ENCODE results near the gene DCXR. TPM values are rescaled to one million over a fixed set of nuclear protein-coding genes. Genes with fewer than 3 reads are reported as not detected.

The DCXR gene
- total and polyA plus RNA-seq, 2 of the 13 experiments (the other 11 are each of a cell fraction or from before 2014, with no cell fraction given) = 287 to 311 TPM

DNA sequence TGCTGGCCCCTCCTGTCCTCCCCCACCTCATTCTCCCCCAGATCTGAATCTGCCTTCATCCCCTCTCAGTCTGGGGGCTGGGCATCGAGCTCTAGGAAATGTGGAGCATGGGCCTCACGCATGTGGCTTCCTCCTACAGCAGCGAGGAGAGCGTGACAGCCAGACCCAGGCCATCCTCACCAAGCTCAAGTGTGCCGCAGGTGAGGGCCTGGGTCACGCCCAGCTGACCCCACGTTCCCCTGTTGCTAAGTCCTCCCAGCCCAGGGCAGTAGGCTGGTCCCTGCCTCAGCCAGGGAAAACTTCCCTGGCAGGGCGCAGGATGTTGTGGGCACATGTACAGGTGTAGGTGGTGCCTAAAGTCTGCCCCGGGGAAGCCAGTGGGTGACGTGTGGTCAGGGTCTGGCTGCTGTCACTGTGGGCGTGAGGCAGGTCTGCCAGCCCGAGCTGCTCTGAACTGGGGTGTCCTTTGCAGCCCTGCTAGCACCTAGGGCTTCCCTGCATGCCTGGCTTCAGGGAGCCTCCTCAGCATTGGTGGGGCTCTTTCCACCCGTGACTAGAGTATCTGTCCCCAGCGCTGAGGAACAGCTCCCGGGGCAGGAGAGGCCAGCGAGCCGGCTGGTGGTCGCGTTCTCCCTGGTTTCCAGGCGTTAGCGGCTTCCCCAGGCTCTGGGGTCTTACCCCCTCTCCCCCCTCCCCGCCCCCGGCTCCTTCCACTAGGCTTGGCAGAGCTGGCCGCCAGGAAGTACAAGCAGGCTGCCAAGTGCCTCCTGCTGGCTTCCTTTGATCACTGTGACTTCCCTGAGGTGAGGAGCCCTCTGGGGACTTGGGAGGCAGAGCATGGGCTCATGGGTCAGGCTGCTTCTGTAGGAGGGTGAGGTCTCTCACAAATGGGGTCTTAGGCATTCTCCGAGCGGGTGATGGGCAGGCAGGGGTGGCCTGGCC is 17.8 kb upstream of the DCXR start:
- DNase-seq (ENCODE audit: low spot score) (no peak), ATAC-seq (no peak), FAIRE-seq (no peak)
- peak overlapping the region; percentile 91 for H3K27ac ChIP-seq (ENCODE audit: extremely low read length, insufficient read depth, low read length)
- no TSS peak for BruUV-seq (replicated peaks)
- peaks cover 31 to 47% of the 10 kb centered on the region in 2 experiments for H3K36me3 ChIP-seq (replicated peaks in 1 of 2; ENCODE audit: control insufficient read depth in 1 of 2, insufficient read depth in 2 of 2, low read length in 2 of 2)
- H3K27me3 ChIP-seq (ENCODE audit: control insufficient read depth in 1 of 2, insufficient read depth in 2 of 2, low read length in 2 of 2) = no peaks in the 10 kb centered on the region; a peak in 2 of 5 replicates
- no peak overlapping the region for H3K4me3 ChIP-seq (replicated peaks in 1 of 3; ENCODE audit: insufficient read depth in 1 of 3, low read depth in 2 of 3, low read length in 3 of 3)
- no peaks in the 10 kb centered on the region; the same call in 1 of the 2 replicates for H4K20me1 ChIP-seq (ENCODE audit: insufficient read depth, low read length)
- ChIA-PET CTCF (ENCODE audit: low intra/inter-chr PET ratio, low total read pairs) (no interaction called here), POLR2A (interaction anchor here (1.6 to 3.1 kb wide), 3 partner anchors 8 to 18 kb away, joined by 3 to 28 read pairs (median 14); partner anchors contain the start of genes DCXR and DUS1L)
- WGBS (ENCODE audit: low lambda C conversion rate) = 92% methylated on average over 19 of the region's 26 CpGs
- no peak overlapping the region for H3K9ac ChIP-seq (ENCODE audit: insufficient read depth, low read depth, low read length)
- H3K4me2 ChIP-seq (ENCODE audit: low read depth, low read length) = no peak overlapping the region
- H3K4me1 ChIP-seq (ENCODE audit: insufficient read depth, low read length) = peaks cover 52% of the 10 kb centered on the region
- no peaks in the 10 kb centered on the region for H3K9me3 ChIP-seq (ENCODE audit: low read length)
- peaks cover 26% of the 10 kb centered on the region for H3K79me2 ChIP-seq (ENCODE audit: insufficient read depth, low read length)
- intact Hi-C loops (cut with micrococcal nuclease; ENCODE audit: unreplicated experiment) = no loop called here
- in situ Hi-C loops (cut with HindIII; ENCODE audit: extremely low pct_ligation_motif_present, low pct_unique_long_range_greater_than_20kb) = no loop called here
- H2AFZ ChIP-seq (ENCODE audit: low read length) = no peak overlapping the region
- TF ChIP-seq RAD21 (CRISPR knock-in tag; IDR thresholded peaks at IDR 0.05) = no peak
- no peak for TF ChIP-seq CBFB (CRISPR knock-in tag; IDR thresholded peaks at IDR 0.05)
- TF ChIP-seq, protein P1, sequence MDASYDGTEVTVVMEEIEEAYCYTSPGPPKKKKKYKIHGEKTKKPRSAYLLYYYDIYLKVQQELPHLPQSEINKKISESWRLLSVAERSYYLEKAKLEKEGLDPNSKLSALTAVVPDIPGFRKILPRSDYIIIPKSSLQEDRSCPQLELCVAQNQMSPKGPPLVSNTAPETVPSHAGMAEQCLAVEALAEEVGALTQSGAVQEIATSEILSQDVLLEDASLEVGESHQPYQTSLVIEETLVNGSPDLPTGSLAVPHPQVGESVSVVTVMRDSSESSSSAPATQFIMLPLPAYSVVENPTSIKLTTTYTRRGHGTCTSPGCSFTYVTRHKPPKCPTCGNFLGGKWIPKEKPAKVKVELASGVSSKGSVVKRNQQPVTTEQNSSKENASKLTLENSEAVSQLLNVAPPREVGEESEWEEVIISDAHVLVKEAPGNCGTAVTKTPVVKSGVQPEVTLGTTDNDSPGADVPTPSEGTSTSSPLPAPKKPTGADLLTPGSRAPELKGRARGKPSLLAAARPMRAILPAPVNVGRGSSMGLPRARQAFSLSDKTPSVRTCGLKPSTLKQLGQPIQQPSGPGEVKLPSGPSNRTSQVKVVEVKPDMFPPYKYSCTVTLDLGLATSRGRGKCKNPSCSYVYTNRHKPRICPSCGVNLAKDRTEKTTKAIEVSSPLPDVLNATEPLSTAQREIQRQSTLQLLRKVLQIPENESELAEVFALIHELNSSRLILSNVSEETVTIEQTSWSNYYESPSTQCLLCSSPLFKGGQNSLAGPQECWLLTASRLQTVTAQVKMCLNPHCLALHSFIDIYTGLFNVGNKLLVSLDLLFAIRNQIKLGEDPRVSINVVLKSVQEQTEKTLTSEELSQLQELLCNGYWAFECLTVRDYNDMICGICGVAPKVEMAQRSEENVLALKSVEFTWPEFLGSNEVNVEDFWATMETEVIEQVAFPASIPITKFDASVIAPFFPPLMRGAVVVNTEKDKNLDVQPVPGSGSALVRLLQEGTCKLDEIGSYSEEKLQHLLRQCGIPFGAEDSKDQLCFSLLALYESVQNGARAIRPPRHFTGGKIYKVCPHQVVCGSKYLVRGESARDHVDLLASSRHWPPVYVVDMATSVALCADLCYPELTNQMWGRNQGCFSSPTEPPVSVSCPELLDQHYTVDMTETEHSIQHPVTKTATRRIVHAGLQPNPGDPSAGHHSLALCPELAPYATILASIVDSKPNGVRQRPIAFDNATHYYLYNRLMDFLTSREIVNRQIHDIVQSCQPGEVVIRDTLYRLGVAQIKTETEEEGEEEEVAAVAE (CRISPR knock-in tag; IDR thresholded peaks at IDR 0.05; ENCODE audit: borderline replicate concordance) = no peak
- TF ChIP-seq MEIS2 (CRISPR knock-in tag; IDR thresholded peaks at IDR 0.05) = no peak
- TF ChIP-seq POLR2AphosphoS5 (IDR thresholded peaks at IDR 0.05; ENCODE audit: low read depth, low read length) = peak; percentile 29; the same call in 1 of the 2 replicates
- TF ChIP-seq LCORL (IDR thresholded peaks at IDR 0.05) = no peak
- TF ChIP-seq LCORL (CRISPR knock-in tag; IDR thresholded peaks at IDR 0.05) = no peak
- no peak for TF ChIP-seq ZNF367 (CRISPR knock-in tag; IDR thresholded peaks at IDR 0.05; ENCODE audit: borderline replicate concordance)
- TF ChIP-seq ONECUT2 (CRISPR knock-in tag; IDR thresholded peaks at IDR 0.05) = no peak
- TF ChIP-seq ZFP1 (CRISPR knock-in tag; IDR thresholded peaks at IDR 0.05) = no peak
- TF ChIP-seq MYC (CRISPR knock-in tag; IDR thresholded peaks at IDR 0.05; ENCODE audit: borderline replicate concordance) = no peak
- TF ChIP-seq ZBTB1 (CRISPR knock-in tag; IDR thresholded peaks at IDR 0.05; ENCODE audit: borderline replicate concordance) = no peak
- TF ChIP-seq KDM4B (CRISPR knock-in tag; IDR thresholded peaks at IDR 0.05) = no peak
- TF ChIP-seq ZNF12 (CRISPR knock-in tag; IDR thresholded peaks at IDR 0.05) = no peak
- no peak for TF ChIP-seq ZNF501 (CRISPR knock-in tag; IDR thresholded peaks at IDR 0.05)
- TF ChIP-seq, protein P2, sequence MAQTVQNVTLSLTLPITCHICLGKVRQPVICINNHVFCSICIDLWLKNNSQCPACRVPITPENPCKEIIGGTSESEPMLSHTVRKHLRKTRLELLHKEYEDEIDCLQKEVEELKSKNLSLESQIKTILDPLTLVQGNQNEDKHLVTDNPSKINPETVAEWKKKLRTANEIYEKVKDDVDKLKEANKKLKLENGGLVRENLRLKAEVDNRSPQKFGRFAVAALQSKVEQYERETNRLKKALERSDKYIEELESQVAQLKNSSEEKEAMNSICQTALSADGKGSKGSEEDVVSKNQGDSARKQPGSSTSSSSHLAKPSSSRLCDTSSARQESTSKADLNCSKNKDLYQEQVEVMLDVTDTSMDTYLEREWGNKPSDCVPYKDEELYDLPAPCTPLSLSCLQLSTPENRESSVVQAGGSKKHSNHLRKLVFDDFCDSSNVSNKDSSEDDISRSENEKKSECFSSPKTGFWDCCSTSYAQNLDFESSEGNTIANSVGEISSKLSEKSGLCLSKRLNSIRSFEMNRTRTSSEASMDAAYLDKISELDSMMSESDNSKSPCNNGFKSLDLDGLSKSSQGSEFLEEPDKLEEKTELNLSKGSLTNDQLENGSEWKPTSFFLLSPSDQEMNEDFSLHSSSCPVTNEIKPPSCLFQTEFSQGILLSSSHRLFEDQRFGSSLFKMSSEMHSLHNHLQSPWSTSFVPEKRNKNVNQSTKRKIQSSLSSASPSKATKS (CRISPR knock-in tag; IDR thresholded peaks at IDR 0.05) = no peak
- no peak for TF ChIP-seq ZNF7 (CRISPR knock-in tag; IDR thresholded peaks at IDR 0.05)
